B cell (primary cell): Measurements from ENCODE around the gene TWNK.

Experiments used
- CTCF ChIP-seq: fragments of 200-600 bp; IDR thresholded peaks from one replicate; pipeline ENCODE4 v1.8.0; 2022; ENCODE audit warnings: antibody characterized with exemption, mild to moderate bottlenecking
- EZH2 ChIP-seq: IDR thresholded peaks from 2 replicates; pipeline ENCODE4 v1.6.1; 2012; ENCODE audit warnings: borderline replicate concordance, low read depth, mild to moderate bottlenecking, moderate library complexity, low read length; ENCODE audit not compliant: insufficient read depth, poor library complexity, severe bottlenecking

- TF ChIP-seq CTCF (no peak), EZH2 (no peak)
Measured at GRCh38 chr10:100970076-100970913, 17.0 kb upstream of the TWNK start.
